Pancreas (tissue), 10 donors: ENCODE measurements around the gene PXYLP1. TPM values are rescaled to one million over a fixed set of nuclear protein-coding genes. Genes with fewer than 3 reads are reported as not detected.

Experiments used
- ATAC-seq, 4 donors: fragments of 200-7000 bp; cut with Tn5 transposase; one replicate each; pipeline versions ENCODE4 v1.8.0 to v1.9.1; 2020; ENCODE audit warnings: mild to moderate bottlenecking in 4 of 4, moderate library complexity in 4 of 4
- DNase-seq, 6 donors: peaks; one replicate each; pipeline ENCODE4 v3.0.0-alpha.2; 2020
- FAIRE-seq: peaks from 2 replicates; lab custom pipeline; 2012; peaks lifted over from hg19 to GRCh38; lab: Jason Lieb, UNC
- H3K27ac ChIP-seq, 4 donors: fragments of 200-600 bp; sonication (generic); 1 replicate in 3 of 4; 2 replicates in 1 of 4; pipeline versions ENCODE4 v1.5.0 to v1.8.0; 2020
- H3K27me3 ChIP-seq, 4 donors: fragments of 200-600 bp; one replicate each; pipeline ENCODE4 v1.8.0; 2021
- H3K36me3 ChIP-seq, 3 donors: fragments of 200-600 bp; sonication (generic) in 1 of 3; one replicate each; pipeline versions ENCODE4 v1.5.0 to v1.8.0; 2020 to 2021
- H3K4me1 ChIP-seq, 3 donors: fragments of 200-600 bp; one replicate each; pipeline ENCODE4 v1.8.0; 2021
- H3K4me3 ChIP-seq, 4 donors: fragments of 200-600 bp; sonication (generic) in 2 of 4; one replicate each; pipeline versions ENCODE4 v1.5.0 to v1.8.0; 2020 to 2021
- H3K9me3 ChIP-seq, 4 donors: fragments of 200-600 bp; one replicate each; pipeline ENCODE4 v1.8.0; 2021
- WGBS, 2 donors: extraction: QIAGEN DNeasy Blood & Tissue Kit; methylation state at CpG; one replicate each; pipeline ENCODE4 v1.1.7; 2013; 5-methylcytosine and 5-hydroxymethylcytosine counted together
- intact Hi-C, 3 donors: fragments of 100-400 bp; cut with DNase I; formaldehyde crosslinking; loops; one replicate each; pipeline versions ENCODE4 v1.11.1 to v1.14.2; 2022
- polyA plus RNA-seq, 2 donors: library from polyadenylated mRNA; stranded (reverse); fragments of 200-250 nt; gene quantifications; one replicate each; pipeline ENCODE4 v1.2.3, GENCODE V29; 2013
- total RNA-seq, 6 donors: library from RNA; stranded (reverse); fragmentation: NEBNext Ultra II Directional in 4 of 6; extraction: Animal tissue kit (Norgen Biotek cat#: 25700) in 4 of 6; gene quantifications; one replicate each; pipeline versions ENCODE4 v1.2.1 to v1.2.4, GENCODE V29; 2021 to 2023
- TF ChIP-seq, protein P1 (sequence below), 4 donors: fragments of 200-600 bp; sonication (generic) in 3 of 4; IDR thresholded peaks; one replicate each; pipeline versions ENCODE4 v1.5.0 to v1.8.0; 2021; ENCODE audit warnings: antibody characterized with exemption in 4 of 4
- donor health status: healthy with polysubstance abuse.
- donor health status: DM: no; HTN: no; CAD: no; lungs with moderate emphysema.
- donor health status: DM: no; HTN: no; CAD: no.
- donor health status: control.
- donor health status: control.
- donor health status: Bipolar disorder and iron deficiency.
- donor health status: DM: yes; HTN: yes; CAD: no.
- donor health status: DM: no; HTN: no; CAD: no.
- donor health status: DM: no; HTN: no; CAD: no.
- donor health status: DM: yes; HTN: yes; CAD: no.

Gene PXYLP1
- total and polyA plus RNA-seq, 8 donors = 6.0 to 11.6 (median 7.7) TPM

GRCh38 chr3:141240687-141241615 lies 9.3 kb downstream of the PXYLP1 start:
- TF ChIP-seq, protein P1, sequence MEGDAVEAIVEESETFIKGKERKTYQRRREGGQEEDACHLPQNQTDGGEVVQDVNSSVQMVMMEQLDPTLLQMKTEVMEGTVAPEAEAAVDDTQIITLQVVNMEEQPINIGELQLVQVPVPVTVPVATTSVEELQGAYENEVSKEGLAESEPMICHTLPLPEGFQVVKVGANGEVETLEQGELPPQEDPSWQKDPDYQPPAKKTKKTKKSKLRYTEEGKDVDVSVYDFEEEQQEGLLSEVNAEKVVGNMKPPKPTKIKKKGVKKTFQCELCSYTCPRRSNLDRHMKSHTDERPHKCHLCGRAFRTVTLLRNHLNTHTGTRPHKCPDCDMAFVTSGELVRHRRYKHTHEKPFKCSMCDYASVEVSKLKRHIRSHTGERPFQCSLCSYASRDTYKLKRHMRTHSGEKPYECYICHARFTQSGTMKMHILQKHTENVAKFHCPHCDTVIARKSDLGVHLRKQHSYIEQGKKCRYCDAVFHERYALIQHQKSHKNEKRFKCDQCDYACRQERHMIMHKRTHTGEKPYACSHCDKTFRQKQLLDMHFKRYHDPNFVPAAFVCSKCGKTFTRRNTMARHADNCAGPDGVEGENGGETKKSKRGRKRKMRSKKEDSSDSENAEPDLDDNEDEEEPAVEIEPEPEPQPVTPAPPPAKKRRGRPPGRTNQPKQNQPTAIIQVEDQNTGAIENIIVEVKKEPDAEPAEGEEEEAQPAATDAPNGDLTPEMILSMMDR (IDR thresholded peaks at IDR 0.05) = no peak
- peaks cover 1 to 25% (median 14%) of the 10 kb centered on the region in 3 donors for H3K4me1 ChIP-seq
- no peaks in the 10 kb centered on the region for H3K9me3 ChIP-seq
- H3K27me3 ChIP-seq = no peaks in the 10 kb centered on the region
- intact Hi-C loops = no loop called here
- H3K36me3 ChIP-seq = no peaks in the 10 kb centered on the region
- FAIRE-seq (no peak), ATAC-seq (no peak), DNase-seq (no peak)
- H3K4me3 ChIP-seq = no peak overlapping the region
- H3K27ac ChIP-seq = no peak overlapping the region
- 72 to 86% methylated on average over 5 of the region's 5 CpGs for WGBS, 2 donors

DNA sequence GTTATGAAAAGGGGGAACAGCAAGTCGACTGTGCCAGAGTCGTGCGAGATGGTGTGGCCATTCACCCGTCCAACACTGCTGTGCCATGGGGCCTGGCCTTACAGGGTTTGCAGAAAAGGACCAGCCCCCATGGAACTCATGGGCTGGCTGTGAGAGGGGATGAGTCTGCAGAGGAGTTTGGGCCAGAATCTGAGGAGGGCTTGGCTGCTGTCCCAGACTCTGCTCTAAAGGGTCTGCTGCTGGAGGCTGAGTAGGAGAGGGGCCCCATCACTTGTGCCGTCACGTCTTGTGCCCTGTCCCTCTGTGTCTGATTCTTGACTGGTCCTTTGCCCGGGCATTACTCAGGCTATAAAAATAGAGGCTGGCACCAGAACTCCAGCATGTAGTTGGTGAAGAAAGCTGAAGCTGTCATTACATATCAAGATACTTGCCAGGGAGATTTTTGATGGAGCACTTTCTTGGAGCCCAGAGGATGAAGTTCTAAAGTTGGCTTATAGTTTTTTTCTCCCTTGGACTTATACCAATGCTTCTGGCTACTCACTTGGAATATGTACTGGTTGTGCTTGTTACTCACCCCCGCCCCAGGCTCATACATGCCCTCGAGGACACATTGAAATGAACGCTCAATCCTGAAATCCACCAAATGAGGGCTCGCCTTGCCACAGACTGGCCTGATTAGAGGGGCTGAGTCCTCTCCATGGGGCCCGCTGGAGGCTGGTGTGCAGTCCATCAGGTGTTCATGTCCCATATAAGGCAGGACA lies 10.2 kb downstream of the PXYLP1 start:
- H3K27ac ChIP-seq = no peak overlapping the region
- intact Hi-C loops = no loop called here
- peaks cover 3 to 29% (median 19%) of the 10 kb centered on the region in 3 donors for H3K4me1 ChIP-seq
- H3K27me3 ChIP-seq = no peaks in the 10 kb centered on the region
- DNase-seq (no peak), ATAC-seq (no peak), FAIRE-seq (no peak)
- H3K9me3 ChIP-seq = no peaks in the 10 kb centered on the region
- H3K36me3 ChIP-seq = no peaks in the 10 kb centered on the region
- TF ChIP-seq, protein P1 (IDR thresholded peaks at IDR 0.05) = no peak
- H3K4me3 ChIP-seq = no peak overlapping the region
- 90 to 91% methylated on average over 12 of the region's 12 CpGs for WGBS, 2 donors

- WGBS, 2 donors = 80 to 83% methylated on average over 5 of the region's 5 CpGs
- DNase-seq (no peak), ATAC-seq (no peak), FAIRE-seq (no peak)
- Histone ChIP-seq H3K27ac (no peak overlapping the region), H3K27me3 (no peaks in the 10 kb centered on the region), H3K4me1 (peaks cover 3 to 25% (median 16%) of the 10 kb centered on the region in 3 donors), H3K4me3 (no peak overlapping the region), H3K36me3 (no peaks in the 10 kb centered on the region), H3K9me3 (no peaks in the 10 kb centered on the region)
- TF ChIP-seq, protein P1 (IDR thresholded peaks at IDR 0.05) = no peak
- intact Hi-C loops = no loop called here
These were observed 10.9 kb downstream of the PXYLP1 start for GRCh38 chr3:141242377-141243092.

DNA sequence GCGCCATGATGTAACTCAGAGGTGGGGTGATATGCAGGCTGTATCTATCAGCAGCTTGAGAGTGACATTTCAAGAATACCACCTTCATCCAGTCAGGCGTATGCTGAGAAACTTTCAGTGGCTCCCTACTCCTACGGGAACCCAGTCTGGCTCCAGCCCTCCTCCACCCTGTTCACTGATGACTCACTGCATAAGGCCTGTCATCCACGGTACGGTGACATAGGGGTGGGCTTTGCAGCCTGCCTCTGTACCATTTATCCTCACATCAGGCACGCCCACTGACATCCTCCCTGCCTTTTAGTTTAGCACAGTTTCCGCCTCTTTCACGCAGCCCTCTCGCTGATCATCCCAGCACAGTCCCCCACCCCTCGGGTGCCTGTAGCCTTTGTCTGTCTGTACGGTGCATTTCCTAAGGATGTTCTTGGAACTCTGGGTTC lies 11.7 kb downstream of the PXYLP1 start:
- no peak for ATAC-seq
- Histone ChIP-seq H3K27me3 (no peaks in the 10 kb centered on the region), H3K4me1 (peaks cover 3 to 18% (median 12%) of the 10 kb centered on the region in 3 donors), H3K27ac (no peak overlapping the region), H3K36me3 (no peaks in the 10 kb centered on the region), H3K9me3 (no peaks in the 10 kb centered on the region), H3K4me3 (no peak overlapping the region)
- DNase-seq = no peak
- FAIRE-seq = no peak
- 89 to 90% methylated on average over 11 of the region's 11 CpGs for WGBS, 2 donors
- intact Hi-C loops = no loop called here
- TF ChIP-seq, protein P1 (IDR thresholded peaks at IDR 0.05) = no peak
